Liver (tissue), 9 donors: Measurements from ENCODE around the gene JAML. TPM values are rescaled to one million over a fixed set of nuclear protein-coding genes. Genes with fewer than 3 reads are reported as not detected.

Experiments used
- DNase-seq: peaks from one replicate; pipeline ENCODE4 v3.0.0-alpha.2; 2017; ENCODE audit warnings: low spot score
- H3K27ac ChIP-seq, 2 donors: one replicate each; pipeline ENCODE4 v1.7.0; 2013; ENCODE audit warnings: inconsistent platforms in 2 of 2, low read length in 2 of 2, control low read depth in 1 of 2, low read depth in 1 of 2, mild to moderate bottlenecking in 1 of 2
- H3K27me3 ChIP-seq, 4 donors: one replicate each; pipeline versions ENCODE4 v1.6.1 to v1.7.0; 2013; ENCODE audit warnings: low read length in 3 of 4, inconsistent platforms in 1 of 4, mild to moderate bottlenecking in 1 of 4, moderate library complexity in 1 of 4; ENCODE audit not compliant: control insufficient read depth in 4 of 4, insufficient read depth in 4 of 4
- H3K36me3 ChIP-seq, 4 donors: one replicate each; pipeline versions ENCODE4 v1.6.1 to v1.7.0; 2013; ENCODE audit warnings: low read length in 3 of 4, mild to moderate bottlenecking in 3 of 4, low read depth in 1 of 4, moderate library complexity in 1 of 4; ENCODE audit not compliant: control insufficient read depth in 4 of 4, insufficient read depth in 3 of 4
- H3K4me1 ChIP-seq, 4 donors: one replicate each; pipeline versions ENCODE4 v1.6.1 to v1.7.0; 2013; ENCODE audit warnings: low read length in 3 of 4, mild to moderate bottlenecking in 3 of 4, moderate library complexity in 1 of 4; ENCODE audit not compliant: control insufficient read depth in 4 of 4, insufficient read depth in 4 of 4
- H3K4me3 ChIP-seq, 3 donors: one replicate each; pipeline versions ENCODE4 v1.6.1 to v1.7.0; 2013; ENCODE audit warnings: low read length in 3 of 3, control low read depth in 1 of 3, low read depth in 1 of 3, mild to moderate bottlenecking in 1 of 3
- H3K9ac ChIP-seq, 2 donors: one replicate each; pipeline ENCODE4 v1.7.0; 2013; ENCODE audit warnings: low read length in 2 of 2, mild to moderate bottlenecking in 2 of 2, moderate library complexity in 2 of 2, control low read depth in 1 of 2, low read depth in 1 of 2
- H3K9me3 ChIP-seq, 4 donors: one replicate each; pipeline versions ENCODE4 v1.6.1 to v1.7.0; 2013; ENCODE audit warnings: low read length in 3 of 4; ENCODE audit not compliant: control insufficient read depth in 4 of 4
- EGR1 ChIP-seq, 2 donors: IDR thresholded peaks; 2 replicates each; pipeline ENCODE4 v1.6.1; 2016 to 2018; ENCODE audit warnings: antibody characterized with exemption in 2 of 2, low read depth in 2 of 2
- FOXA1 ChIP-seq: IDR thresholded peaks from 2 replicates; pipeline ENCODE4 v1.6.1; 2016; ENCODE audit warnings: antibody characterized with exemption
- FOXA2 ChIP-seq: IDR thresholded peaks from 2 replicates; pipeline ENCODE4 v1.6.1; 2016; ENCODE audit warnings: antibody characterized with exemption
- GABPA ChIP-seq, 2 donors: IDR thresholded peaks in 1 of 2; conservative IDR thresholded peaks in 1 of 2; 2 replicates each; pipeline ENCODE4 v1.6.1; 2016; ENCODE audit warnings: antibody characterized with exemption in 2 of 2, mild to moderate bottlenecking in 1 of 2, moderate library complexity in 1 of 2
- HNF4A ChIP-seq, 2 donors: conservative IDR thresholded peaks; 2 replicates each; pipeline ENCODE4 v1.6.1; 2016; ENCODE audit warnings: antibody characterized with exemption in 2 of 2, mild to moderate bottlenecking in 2 of 2
- HNF4G ChIP-seq: IDR thresholded peaks from 2 replicates; pipeline ENCODE4 v1.6.1; 2016; ENCODE audit warnings: antibody characterized with exemption
- JUND ChIP-seq, 2 donors: IDR thresholded peaks; 2 replicates each; pipeline ENCODE4 v1.6.1; 2016; ENCODE audit warnings: antibody characterized with exemption in 2 of 2
- MAX ChIP-seq: IDR thresholded peaks from 2 replicates; pipeline ENCODE4 v1.6.1; 2016; ENCODE audit warnings: antibody characterized with exemption
- NR2F2 ChIP-seq: IDR thresholded peaks from 2 replicates; pipeline ENCODE4 v1.6.1; 2016; ENCODE audit warnings: antibody characterized with exemption
- RAD21 ChIP-seq, 2 donors: IDR thresholded peaks; 2 replicates each; pipeline ENCODE4 v1.6.1; 2016; ENCODE audit warnings: antibody characterized with exemption in 2 of 2, mild to moderate bottlenecking in 2 of 2
- REST ChIP-seq: IDR thresholded peaks from 2 replicates; pipeline ENCODE4 v1.6.1; 2016; ENCODE audit warnings: antibody characterized with exemption, mild to moderate bottlenecking
- RXRA ChIP-seq, 2 donors: IDR thresholded peaks; 2 replicates each; pipeline ENCODE4 v1.6.1; 2017 to 2018; ENCODE audit warnings: antibody characterized with exemption in 2 of 2, mild to moderate bottlenecking in 1 of 2
- SP1 ChIP-seq: IDR thresholded peaks from 2 replicates; pipeline ENCODE4 v1.6.1; 2018; ENCODE audit warnings: antibody characterized with exemption, mild to moderate bottlenecking
- TAF1 ChIP-seq: conservative IDR thresholded peaks from 2 replicates; pipeline ENCODE4 v1.6.1; 2016; ENCODE audit warnings: antibody characterized with exemption, mild to moderate bottlenecking
- YY1 ChIP-seq: IDR thresholded peaks from 2 replicates; pipeline ENCODE4 v1.6.1; 2016; ENCODE audit warnings: antibody characterized with exemption, mild to moderate bottlenecking
- WGBS: extraction: QIAGEN DNeasy Blood & Tissue Kit; methylation state at CpG from one replicate; pipeline ENCODE4 v1.1.7; 2013; 5-methylcytosine and 5-hydroxymethylcytosine counted together
- polyA plus RNA-seq, 2 donors: library from polyadenylated mRNA; stranded (reverse) in 1 of 2; unstranded in 1 of 2; fragments of 200-250 nt in 1 of 2; fragments of >200 nt in 1 of 2; fragmentation: Nextera tagmentation in 1 of 2; extraction: Ambion mirVana in 1 of 2; gene quantifications; one replicate each; pipeline versions ENCODE4 v1.2.1 to v1.2.3, GENCODE V29; 2013 to 2015
- total RNA-seq, 2 donors: library from RNA; depleted of rRNA; stranded (reverse); fragments of >200 nt; gene quantifications; one replicate each; pipeline ENCODE4 v1.2.3, GENCODE V29; 2014
- TF ChIP-seq, protein P1 (sequence below): IDR thresholded peaks from 2 replicates; pipeline ENCODE4 v1.6.1; 2016; ENCODE audit warnings: antibody characterized with exemption
- TF ChIP-seq, protein P2 (sequence below): fragments of 150-350 bp; IDR thresholded peaks from 2 replicates; pipeline ENCODE4 v1.5.1; 2017; ENCODE audit warnings: improper control_type of control experiment, low read depth, low read length; ENCODE audit not compliant: missing input control
- TF ChIP-seq, protein P3 (sequence below): IDR thresholded peaks from 2 replicates; pipeline ENCODE4 v1.6.1; 2016; ENCODE audit warnings: antibody characterized with exemption
- donor health status: healthy.
- donor health status: healthy.
- donor health status: healthy.
- donor health status: healthy.
- donor health status: healthy.

Gene JAML
- total and polyA plus RNA-seq, 4 donors, result 2.2 to 13.5 (median 6.5) TPM

DNA sequence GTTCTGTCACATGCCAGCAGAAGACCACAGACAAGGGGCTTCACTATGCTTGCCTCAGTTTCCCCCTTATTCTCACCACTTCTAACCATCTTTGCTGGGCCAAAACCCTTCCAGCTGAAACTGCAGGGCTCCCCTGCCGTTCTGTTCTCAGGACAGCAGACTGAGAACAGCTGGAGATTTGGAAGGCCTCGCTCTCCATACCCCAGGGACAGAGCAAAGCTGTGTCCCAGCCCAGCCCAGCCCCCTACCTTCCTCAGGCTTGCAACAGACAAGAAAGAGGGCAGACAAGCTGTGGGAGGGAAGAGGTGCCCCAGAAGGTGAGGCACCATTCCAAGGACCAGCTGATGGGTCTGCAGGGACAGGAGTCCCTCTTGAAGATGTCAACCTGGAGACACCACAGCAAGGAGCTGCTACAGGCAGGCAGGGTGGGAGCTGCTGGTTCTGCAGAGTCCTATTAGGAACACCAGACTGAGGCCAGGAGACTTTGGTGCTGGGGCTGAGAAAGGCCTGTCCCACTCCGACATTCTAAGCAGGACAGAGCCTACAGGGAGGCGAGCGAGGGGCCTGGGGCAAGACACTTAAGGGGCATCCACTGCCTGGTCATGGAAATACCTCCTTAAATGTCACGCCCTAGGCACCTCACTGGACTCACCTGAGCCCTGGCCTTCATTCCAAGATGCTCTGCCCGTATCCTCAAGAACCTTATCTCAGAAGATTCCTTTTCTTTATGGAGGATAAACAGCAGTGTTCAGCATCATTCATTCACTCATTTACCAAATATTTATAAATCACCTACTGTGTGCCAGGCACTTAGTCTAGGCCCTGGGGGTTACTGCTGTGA lies 55.3 kb downstream of the JAML start:
- Histone ChIP-seq H3K4me3 (no peak overlapping the region), H3K36me3 (no peaks in the 10 kb centered on the region), H3K9me3 (no peaks in the 10 kb centered on the region), H3K27me3 (no peaks in the 10 kb centered on the region), H3K27ac (no peak overlapping the region), H3K9ac (no peak overlapping the region), H3K4me1 (peaks cover 0 to 3% (median under 1%) of the 10 kb centered on the region in 4 donors)
- 81% methylated on average over 7 of the region's 7 CpGs for WGBS
- TF ChIP-seq FOXA2 (no peak), EGR1 (IDR thresholded peaks at IDR 0.05; ENCODE audit: low read depth in 2 of 2) (no peak), SP1 (no peak), RAD21 (IDR thresholded peaks at IDR 0.05) (no peak), YY1 (no peak), JUND (IDR thresholded peaks at IDR 0.05) (no peak), FOXA1 (no peak), HNF4A (conservative IDR thresholded peaks at IDR 0.05) (no peak), TAF1 (no peak), REST (no peak), RXRA (IDR thresholded peaks at IDR 0.05) (no peak), HNF4G (no peak), NR2F2 (no peak), MAX (no peak), GABPA (IDR thresholded peaks at IDR 0.05 in 1 of 2, conservative IDR thresholded peaks at IDR 0.05 in 1 of 2) (no peak)
- TF ChIP-seq, protein P1, sequence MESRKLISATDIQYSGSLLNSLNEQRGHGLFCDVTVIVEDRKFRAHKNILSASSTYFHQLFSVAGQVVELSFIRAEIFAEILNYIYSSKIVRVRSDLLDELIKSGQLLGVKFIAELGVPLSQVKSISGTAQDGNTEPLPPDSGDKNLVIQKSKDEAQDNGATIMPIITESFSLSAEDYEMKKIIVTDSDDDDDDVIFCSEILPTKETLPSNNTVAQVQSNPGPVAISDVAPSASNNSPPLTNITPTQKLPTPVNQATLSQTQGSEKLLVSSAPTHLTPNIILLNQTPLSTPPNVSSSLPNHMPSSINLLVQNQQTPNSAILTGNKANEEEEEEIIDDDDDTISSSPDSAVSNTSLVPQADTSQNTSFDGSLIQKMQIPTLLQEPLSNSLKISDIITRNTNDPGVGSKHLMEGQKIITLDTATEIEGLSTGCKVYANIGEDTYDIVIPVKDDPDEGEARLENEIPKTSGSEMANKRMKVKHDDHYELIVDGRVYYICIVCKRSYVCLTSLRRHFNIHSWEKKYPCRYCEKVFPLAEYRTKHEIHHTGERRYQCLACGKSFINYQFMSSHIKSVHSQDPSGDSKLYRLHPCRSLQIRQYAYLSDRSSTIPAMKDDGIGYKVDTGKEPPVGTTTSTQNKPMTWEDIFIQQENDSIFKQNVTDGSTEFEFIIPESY, result no peak
- TF ChIP-seq, protein P2, sequence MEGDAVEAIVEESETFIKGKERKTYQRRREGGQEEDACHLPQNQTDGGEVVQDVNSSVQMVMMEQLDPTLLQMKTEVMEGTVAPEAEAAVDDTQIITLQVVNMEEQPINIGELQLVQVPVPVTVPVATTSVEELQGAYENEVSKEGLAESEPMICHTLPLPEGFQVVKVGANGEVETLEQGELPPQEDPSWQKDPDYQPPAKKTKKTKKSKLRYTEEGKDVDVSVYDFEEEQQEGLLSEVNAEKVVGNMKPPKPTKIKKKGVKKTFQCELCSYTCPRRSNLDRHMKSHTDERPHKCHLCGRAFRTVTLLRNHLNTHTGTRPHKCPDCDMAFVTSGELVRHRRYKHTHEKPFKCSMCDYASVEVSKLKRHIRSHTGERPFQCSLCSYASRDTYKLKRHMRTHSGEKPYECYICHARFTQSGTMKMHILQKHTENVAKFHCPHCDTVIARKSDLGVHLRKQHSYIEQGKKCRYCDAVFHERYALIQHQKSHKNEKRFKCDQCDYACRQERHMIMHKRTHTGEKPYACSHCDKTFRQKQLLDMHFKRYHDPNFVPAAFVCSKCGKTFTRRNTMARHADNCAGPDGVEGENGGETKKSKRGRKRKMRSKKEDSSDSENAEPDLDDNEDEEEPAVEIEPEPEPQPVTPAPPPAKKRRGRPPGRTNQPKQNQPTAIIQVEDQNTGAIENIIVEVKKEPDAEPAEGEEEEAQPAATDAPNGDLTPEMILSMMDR, result no peak
- TF ChIP-seq, protein P3, sequence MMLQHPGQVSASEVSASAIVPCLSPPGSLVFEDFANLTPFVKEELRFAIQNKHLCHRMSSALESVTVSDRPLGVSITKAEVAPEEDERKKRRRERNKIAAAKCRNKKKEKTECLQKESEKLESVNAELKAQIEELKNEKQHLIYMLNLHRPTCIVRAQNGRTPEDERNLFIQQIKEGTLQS, result no peak
- no peak for DNase-seq
